ENCODE results near the gene MECP2. TPM values are rescaled to one million over a fixed set of nuclear protein-coding genes. Genes with fewer than 3 reads are reported as not detected.

The MECP2 gene
- total RNA-seq, 1 experiment from 2014 or later, result 88.9 TPM

GRCh38 chrX:154040863-154041262 is 56.7 kb downstream of the MECP2 start:
- H3K9me3 ChIP-seq (ENCODE audit: control insufficient read depth, insufficient read depth, low read depth, low read length), result no peaks in the 10 kb centered on the region
- intact Hi-C loops (cut with micrococcal nuclease; ENCODE audit: unreplicated experiment) (no loop called here), in situ Hi-C loops (cut with HindIII; ENCODE audit: low pct_unique_long_range_greater_than_20kb, low sequenced_read_pairs) (loop anchor here (5.0 kb wide), 1 partner anchor 81 kb away; no protein-coding TSS in a partner anchor)
- ATAC-seq, result no peak
- ChIA-PET CTCF (no interaction called here), POLR2A (no interaction called here)
- no peak overlapping the region for H3K27ac ChIP-seq (ENCODE audit: low read length)
- TF ChIP-seq SIN3A (IDR thresholded peaks at IDR 0.05; ENCODE audit: borderline replicate concordance, insufficient read depth, low read depth, low read length) (no peak), TCF7L2 (IDR thresholded peaks at IDR 0.05; ENCODE audit: low read depth, low read length) (no peak), POLR2AphosphoS5 (IDR thresholded peaks at IDR 0.05; ENCODE audit: low read depth, low read length) (no peak)
- TF ChIP-seq, protein P1, sequence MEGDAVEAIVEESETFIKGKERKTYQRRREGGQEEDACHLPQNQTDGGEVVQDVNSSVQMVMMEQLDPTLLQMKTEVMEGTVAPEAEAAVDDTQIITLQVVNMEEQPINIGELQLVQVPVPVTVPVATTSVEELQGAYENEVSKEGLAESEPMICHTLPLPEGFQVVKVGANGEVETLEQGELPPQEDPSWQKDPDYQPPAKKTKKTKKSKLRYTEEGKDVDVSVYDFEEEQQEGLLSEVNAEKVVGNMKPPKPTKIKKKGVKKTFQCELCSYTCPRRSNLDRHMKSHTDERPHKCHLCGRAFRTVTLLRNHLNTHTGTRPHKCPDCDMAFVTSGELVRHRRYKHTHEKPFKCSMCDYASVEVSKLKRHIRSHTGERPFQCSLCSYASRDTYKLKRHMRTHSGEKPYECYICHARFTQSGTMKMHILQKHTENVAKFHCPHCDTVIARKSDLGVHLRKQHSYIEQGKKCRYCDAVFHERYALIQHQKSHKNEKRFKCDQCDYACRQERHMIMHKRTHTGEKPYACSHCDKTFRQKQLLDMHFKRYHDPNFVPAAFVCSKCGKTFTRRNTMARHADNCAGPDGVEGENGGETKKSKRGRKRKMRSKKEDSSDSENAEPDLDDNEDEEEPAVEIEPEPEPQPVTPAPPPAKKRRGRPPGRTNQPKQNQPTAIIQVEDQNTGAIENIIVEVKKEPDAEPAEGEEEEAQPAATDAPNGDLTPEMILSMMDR (IDR thresholded peaks at IDR 0.05), result no peak
- TF ChIP-seq, protein P2, sequence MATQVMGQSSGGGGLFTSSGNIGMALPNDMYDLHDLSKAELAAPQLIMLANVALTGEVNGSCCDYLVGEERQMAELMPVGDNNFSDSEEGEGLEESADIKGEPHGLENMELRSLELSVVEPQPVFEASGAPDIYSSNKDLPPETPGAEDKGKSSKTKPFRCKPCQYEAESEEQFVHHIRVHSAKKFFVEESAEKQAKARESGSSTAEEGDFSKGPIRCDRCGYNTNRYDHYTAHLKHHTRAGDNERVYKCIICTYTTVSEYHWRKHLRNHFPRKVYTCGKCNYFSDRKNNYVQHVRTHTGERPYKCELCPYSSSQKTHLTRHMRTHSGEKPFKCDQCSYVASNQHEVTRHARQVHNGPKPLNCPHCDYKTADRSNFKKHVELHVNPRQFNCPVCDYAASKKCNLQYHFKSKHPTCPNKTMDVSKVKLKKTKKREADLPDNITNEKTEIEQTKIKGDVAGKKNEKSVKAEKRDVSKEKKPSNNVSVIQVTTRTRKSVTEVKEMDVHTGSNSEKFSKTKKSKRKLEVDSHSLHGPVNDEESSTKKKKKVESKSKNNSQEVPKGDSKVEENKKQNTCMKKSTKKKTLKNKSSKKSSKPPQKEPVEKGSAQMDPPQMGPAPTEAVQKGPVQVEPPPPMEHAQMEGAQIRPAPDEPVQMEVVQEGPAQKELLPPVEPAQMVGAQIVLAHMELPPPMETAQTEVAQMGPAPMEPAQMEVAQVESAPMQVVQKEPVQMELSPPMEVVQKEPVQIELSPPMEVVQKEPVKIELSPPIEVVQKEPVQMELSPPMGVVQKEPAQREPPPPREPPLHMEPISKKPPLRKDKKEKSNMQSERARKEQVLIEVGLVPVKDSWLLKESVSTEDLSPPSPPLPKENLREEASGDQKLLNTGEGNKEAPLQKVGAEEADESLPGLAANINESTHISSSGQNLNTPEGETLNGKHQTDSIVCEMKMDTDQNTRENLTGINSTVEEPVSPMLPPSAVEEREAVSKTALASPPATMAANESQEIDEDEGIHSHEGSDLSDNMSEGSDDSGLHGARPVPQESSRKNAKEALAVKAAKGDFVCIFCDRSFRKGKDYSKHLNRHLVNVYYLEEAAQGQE (IDR thresholded peaks at IDR 0.05; ENCODE audit: insufficient read depth in 1 of 2, low read depth in 2 of 2, low read length in 1 of 2), result no peak
- peaks cover 2% of the 10 kb centered on the region; the same call in 1 of the 2 replicates for H3K36me3 ChIP-seq (ENCODE audit: control insufficient read depth, insufficient read depth, low read length)
- H3K4me3 ChIP-seq (ENCODE audit: low read depth in 2 of 2, low read length in 2 of 2), result no peak overlapping the region
- H3K27me3 ChIP-seq (ENCODE audit: control insufficient read depth, insufficient read depth, low read length), result no peaks in the 10 kb centered on the region
- DNase-seq (ENCODE audit: low read depth, low spot score), result no peak
- 0 out of 2 replicates have a peak, but pooled peaks cover under 1% of the 10 kb centered on the region for H3K4me1 ChIP-seq (ENCODE audit: control insufficient read depth, insufficient read depth, low read length)
- no TSS peak for BruUV-seq (replicated peaks)

- Histone ChIP-seq H3K4me3 (ENCODE audit: low read depth in 2 of 2, low read length in 2 of 2) (no peak overlapping the region), H3K27me3 (ENCODE audit: control insufficient read depth, insufficient read depth, low read length) (no peaks in the 10 kb centered on the region), H3K27ac (ENCODE audit: low read length) (no peak overlapping the region), H3K36me3 (ENCODE audit: control insufficient read depth, insufficient read depth, low read length) (peaks cover 2% of the 10 kb centered on the region; the same call in 1 of the 2 replicates), H3K9me3 (ENCODE audit: control insufficient read depth, insufficient read depth, low read depth, low read length) (no peaks in the 10 kb centered on the region), H3K4me1 (ENCODE audit: control insufficient read depth, insufficient read depth, low read length) (no peaks in the 10 kb centered on the region)
- ATAC-seq (no peak), DNase-seq (ENCODE audit: low read depth, low spot score) (no peak)
- intact Hi-C loops (cut with micrococcal nuclease; ENCODE audit: unreplicated experiment), result no loop called here
- POLR2A ChIA-PET, result no interaction called here
- in situ Hi-C loops (cut with HindIII; ENCODE audit: low pct_unique_long_range_greater_than_20kb, low sequenced_read_pairs), result loop anchor here (5.0 kb wide), 1 partner anchor 82 kb away; no protein-coding TSS in a partner anchor
- BruUV-seq (replicated peaks), result no TSS peak
- CTCF ChIA-PET, result interaction anchor here (0.6 kb wide), 1 partner anchor 256 kb away, joined by 4 read pairs; no protein-coding TSS in a partner anchor
- TF ChIP-seq TCF7L2 (IDR thresholded peaks at IDR 0.05; ENCODE audit: low read depth, low read length) (no peak), SIN3A (IDR thresholded peaks at IDR 0.05; ENCODE audit: borderline replicate concordance, insufficient read depth, low read depth, low read length) (no peak), POLR2AphosphoS5 (IDR thresholded peaks at IDR 0.05; ENCODE audit: low read depth, low read length) (no peak)
- TF ChIP-seq, protein P2 (IDR thresholded peaks at IDR 0.05; ENCODE audit: insufficient read depth in 1 of 2, low read depth in 2 of 2, low read length in 1 of 2), result no peak
Observed at GRCh38 chrX:154040307-154040756, 57.2 kb downstream of the MECP2 start.
